K562 (cell line): Measurements from ENCODE around the gene CCDC78. TPM values are rescaled to one million over a fixed set of nuclear protein-coding genes. Genes with fewer than 3 reads are reported as not detected.

Experiments used
- CBFA2T2 ChIP-seq: fragments of 450-650 bp; conservative IDR thresholded peaks from 2 replicates; pipeline ENCODE4 v1.6.1; 2017; ENCODE audit warnings: mild to moderate bottlenecking
- CHD4 ChIP-seq: fragments of 200-600 bp; sonication (generic); IDR thresholded peaks from 3 replicates; pipeline ENCODE4 v1.6.1; 2012; ENCODE audit warnings: low read depth, mild to moderate bottlenecking, mixed read lengths, low read length, inconsistent platforms; ENCODE audit not compliant: insufficient read depth, insufficient replicate concordance, poor library complexity, severe bottlenecking
- CREB1 ChIP-seq, 2 experiments: sonication (generic) in 1 of 2; formaldehyde crosslinking in 1 of 2; IDR thresholded peaks; 2 replicates each; pipeline versions ENCODE4 v1.6.1 to v1.8.0; 2012 to 2022; ENCODE audit warnings: inconsistent platforms in 1 of 2, mild to moderate bottlenecking in 1 of 2, missing genetic modification reagents in 1 of 2, moderate library complexity in 1 of 2
- CREB5 ChIP-seq: fragments of 250-450 bp; sonication (Bioruptor Pico); IDR thresholded peaks from 2 replicates; pipeline ENCODE4 v1.5.0; 2020; ENCODE audit warnings: mild to moderate bottlenecking
- HNRNPK ChIP-seq: fragments of 200-400 bp; formaldehyde crosslinking; IDR thresholded peaks from one replicate; pipeline ENCODE4 v1.6.1; 2018; ENCODE audit warnings: mild to moderate bottlenecking, low read depth, low read length; ENCODE audit not compliant: poor library complexity, severe bottlenecking
- ID3 ChIP-seq, 2 experiments: fragments of 250-450 bp in 1 of 2; fragments of 450-650 bp in 1 of 2; sonication (Bioruptor Pico) in 1 of 2; IDR thresholded peaks; 2 replicates each; pipeline versions ENCODE4 v1.6.1 to v1.8.0; 2016 to 2021; ENCODE audit warnings: mild to moderate bottlenecking in 2 of 2, moderate library complexity in 2 of 2, missing compliant biosample characterization in 1 of 2, missing genetic modification characterization in 1 of 2
- IRF9 ChIP-seq: fragments of 450-650 bp; IDR thresholded peaks from 2 replicates; pipeline ENCODE4 v1.6.1; 2016; ENCODE audit warnings: missing biosample characterization, missing genetic modification characterization
- KDM2B ChIP-seq: fragments of 250-450 bp; sonication (Bioruptor Pico); IDR thresholded peaks from 2 replicates; pipeline ENCODE4 v1.8.0; 2021; ENCODE audit warnings: mild to moderate bottlenecking, moderate library complexity
- MXI1 ChIP-seq: IDR thresholded peaks from 2 replicates; pipeline ENCODE4 v1.6.1; 2011; ENCODE audit warnings: low read depth, mild to moderate bottlenecking, improper control_type of control experiment, low read length
- NCOA6 ChIP-seq: fragments of 450-650 bp; IDR thresholded peaks from 2 replicates; pipeline ENCODE4 v1.6.1; 2017; ENCODE audit warnings: mild to moderate bottlenecking
- RBM22 ChIP-seq: fragments of 200-400 bp; formaldehyde crosslinking; IDR thresholded peaks from 2 replicates; pipeline ENCODE4 v1.6.1; 2018; ENCODE audit warnings: low read length, low read depth; ENCODE audit not compliant: poor library complexity, severe bottlenecking
- SAFB ChIP-seq: fragments of 200-400 bp; formaldehyde crosslinking; IDR thresholded peaks from 2 replicates; pipeline ENCODE4 v1.6.1; 2017; ENCODE audit warnings: low read depth, low read length, borderline replicate concordance
- TAF1 ChIP-seq: IDR thresholded peaks from 2 replicates; pipeline ENCODE4 v1.6.1; 2011; ENCODE audit warnings: mild to moderate bottlenecking, low read length, moderate library complexity; ENCODE audit not compliant: insufficient read depth, control insufficient read depth, severe bottlenecking; ENCODE audit errors: extremely low read depth
- TEAD2 ChIP-seq: fragments of 450-650 bp; IDR thresholded peaks from 2 replicates; pipeline ENCODE4 v1.6.1; 2016; ENCODE audit warnings: missing genetic modification characterization, control low read depth, missing compliant biosample characterization
- TFAM ChIP-seq: fragments of 250-450 bp; sonication (Bioruptor Pico); conservative IDR thresholded peaks from 2 replicates; pipeline ENCODE4 v1.5.0; 2021; ENCODE audit warnings: mild to moderate bottlenecking, moderate library complexity
- TGIF2 ChIP-seq: sonication (generic); formaldehyde crosslinking; IDR thresholded peaks from 2 replicates; pipeline ENCODE4 v1.8.1; 2022; ENCODE audit warnings: mild to moderate bottlenecking, missing genetic modification reagents, moderate library complexity
- ZBTB5 ChIP-seq: fragments of 450-650 bp; IDR thresholded peaks from 2 replicates; pipeline ENCODE4 v1.6.1; 2017; ENCODE audit warnings: antibody characterized with exemption
- ZNF253 ChIP-seq: fragments of 250-450 bp; sonication (Bioruptor Pico); conservative IDR thresholded peaks from 2 replicates; pipeline ENCODE4 v1.6.1; 2021; ENCODE audit warnings: mild to moderate bottlenecking
- ZNF41 ChIP-seq: fragments of 250-450 bp; sonication (Bioruptor Pico); conservative IDR thresholded peaks from 2 replicates; pipeline ENCODE4 v1.4.0; 2020; ENCODE audit warnings: mild to moderate bottlenecking
- ZNF436 ChIP-seq: fragments of 250-450, 450-650 bp; sonication (Bioruptor Pico); formaldehyde crosslinking; IDR thresholded peaks from 2 replicates; pipeline ENCODE4 v1.7.0; 2020; ENCODE audit warnings: mild to moderate bottlenecking
- ZNF445 ChIP-seq: fragments of 250-450 bp; sonication (Bioruptor Pico); IDR thresholded peaks from 2 replicates; pipeline ENCODE4 v1.4.0; 2020; ENCODE audit warnings: low read depth, mild to moderate bottlenecking, moderate library complexity
- ZNF584 ChIP-seq: fragments of 200-800 bp; sonication (Bioruptor generic); IDR thresholded peaks from 2 replicates; pipeline ENCODE4 v1.6.1; 2016; ENCODE audit warnings: low read depth, mild to moderate bottlenecking, missing genetic modification characterization, missing compliant biosample characterization
- ZNF780A ChIP-seq: fragments of 250-450 bp; sonication (Bioruptor Pico); IDR thresholded peaks from 2 replicates; pipeline ENCODE4 v1.5.0; 2021; ENCODE audit warnings: mild to moderate bottlenecking
- polyA plus RNA-seq, 8 experiments: library from polyadenylated mRNA; depleted of rRNA in 4 of 8; stranded (reverse) in 5 of 8; unstranded in 3 of 8; fragments of >200 nt; fragmentation: Nextera tagmentation in 2 of 8; fragmentation: Illumina TruSeq in 1 of 8; extraction: Ambion mirVana in 2 of 8; extraction: Trizol in 1 of 8; gene quantifications; 2 replicates each; pipeline versions ENCODE4 v1.2.1 to v1.2.3, GENCODE V29; 2011 to 2014; ENCODE audit warnings: inconsistent platforms in 1 of 8, missing spikeins in 1 of 8
- total RNA-seq, 7 experiments: library from RNA; depleted of rRNA in 6 of 7; stranded (reverse); fragments of >200 nt in 6 of 7; fragmentation: Illumina TruSeq in 2 of 7; extraction: Trizol in 2 of 7; gene quantifications; 2 replicates each; pipeline versions ENCODE4 v1.2.1 to v1.2.3, GENCODE V29; 2011 to 2021; ENCODE audit warnings: low replicate concordance in 1 of 7

Gene CCDC78
- total and polyA plus RNA-seq, 9 of the 15 experiments (the other 6 are each of a cell fraction or from before 2014, with no cell fraction given) = 0.24 to 17.7 (median 2.9) TPM

- no peak for TF ChIP-seq IRF9 (tag)
- TF ChIP-seq NCOA6 = no peak
- TF ChIP-seq MXI1 = peak; percentile 83
- no peak; the same call in 1 of the 2 replicates for TF ChIP-seq ZNF584 (CRISPR knock-in tag)
- TF ChIP-seq KDM2B (CRISPR knock-in tag) = no peak
- no peak for TF ChIP-seq CBFA2T2
- no peak for TF ChIP-seq ZNF445 (CRISPR knock-in tag)
- no peak for TF ChIP-seq HNRNPK
- TF ChIP-seq RBM22 = peak; percentile 14
- no peak for TF ChIP-seq CHD4
- TF ChIP-seq CREB1 (IDR thresholded peaks at IDR 0.05) = peak; percentile 25; the same call in 1 of the 2 replicates
- TF ChIP-seq CREB1 (CRISPR knock-in tag; IDR thresholded peaks at IDR 0.05) = no peak; the same call in 1 of the 2 replicates
- no peak for TF ChIP-seq TFAM (CRISPR knock-in tag)
- TF ChIP-seq ZNF436 (CRISPR knock-in tag) = no peak
- no peak for TF ChIP-seq ZNF780A (CRISPR knock-in tag)
- TF ChIP-seq TGIF2 = no peak
- no peak for TF ChIP-seq ID3 (CRISPR knock-in tag; IDR thresholded peaks at IDR 0.05)
- TF ChIP-seq ID3 (tag; IDR thresholded peaks at IDR 0.05) = no peak
- no peak for TF ChIP-seq SAFB
- no peak for TF ChIP-seq ZNF41 (CRISPR knock-in tag)
- no peak for TF ChIP-seq TEAD2
- no peak for TF ChIP-seq ZBTB5
- TF ChIP-seq ZNF253 (CRISPR knock-in tag) = no peak
- no peak for TF ChIP-seq CREB5
- peak; percentile 25 for TF ChIP-seq TAF1
These were observed 2.1 kb upstream of the CCDC78 start (continued) for GRCh38 chr16:728131-728889.
